IMR-90 (cell line): ENCODE results near the gene CAMK2B. TPM values are rescaled to one million over a fixed set of nuclear protein-coding genes. Genes with fewer than 3 reads are reported as not detected.

Experiments
- ATAC-seq: fragments of 200-7000 bp; cut with Tn5 transposase; 2 replicates; pipeline ENCODE4 v1.9.1; 2020; ENCODE audit warnings: low read depth, mild to moderate bottlenecking, moderate library complexity
- BruUV-seq: library from RNA; stranded (reverse); fragments of 400-500 nt; replicated peaks from 2 replicates; lab custom pipeline; 2021; lab: Mats Ljungman, UMichigan
- CTCF ChIA-PET: fragments of 300-600 bp; formaldehyde crosslinking; extraction: SDS; loops from one replicate; lab custom pipeline; 2021; ENCODE audit warnings: antibody characterized with exemption; lab: Yijun Ruan, JAX
- POLR2A ChIA-PET: fragments of 300-600 bp; sonication (Branson Sonifier 250); formaldehyde crosslinking; loops from one replicate; lab custom pipeline; 2022; ENCODE audit warnings: antibody characterized with exemption; ENCODE audit not compliant: unreplicated experiment; lab: Charles Lee
- DNase-seq: peaks from one replicate; pipeline ENCODE4 v3.0.0; 2013
- H2AFZ ChIP-seq: replicated peaks from 2 replicates; pipeline ENCODE3; 2013; ENCODE audit warnings: low read length, mild to moderate bottlenecking; ENCODE audit not compliant: poor library complexity
- H2AK5ac ChIP-seq: 2 replicates; pipeline ENCODE4 v1.6.1; 2013; ENCODE audit warnings: low read depth, low read length, inconsistent platforms
- H2AK9ac ChIP-seq: replicated peaks from 2 replicates; pipeline ENCODE3; 2013; ENCODE audit warnings: mild to moderate bottlenecking, low read depth, low read length, moderate library complexity; ENCODE audit not compliant: poor library complexity
- H2BK120ac ChIP-seq: 2 replicates; pipeline ENCODE4 v1.6.1; 2013; ENCODE audit warnings: low read depth, low read length, inconsistent platforms
- H2BK15ac ChIP-seq: 3 replicates; pipeline ENCODE4 v1.6.1; 2013; ENCODE audit warnings: low read depth, low read length, inconsistent platforms
- H2BK20ac ChIP-seq: 2 replicates; pipeline ENCODE4 v1.6.1; 2013; ENCODE audit warnings: low read depth, mild to moderate bottlenecking, inconsistent platforms, low read length, moderate library complexity
- H2BK5ac ChIP-seq: 2 replicates; pipeline ENCODE4 v1.6.1; 2013; ENCODE audit warnings: mild to moderate bottlenecking, low read depth, low read length, inconsistent platforms; ENCODE audit not compliant: poor library complexity, severe bottlenecking
- H3K14ac ChIP-seq: replicated peaks from 2 replicates; pipeline ENCODE4 v1.6.1; 2013; ENCODE audit warnings: low read depth, low read length, inconsistent platforms
- H3K18ac ChIP-seq: 2 replicates; pipeline ENCODE4 v1.6.1; 2013; ENCODE audit warnings: low read depth, low read length, control low read depth
- H3K23ac ChIP-seq: 2 replicates; pipeline ENCODE4 v1.6.1; 2013; ENCODE audit warnings: low read depth, low read length, inconsistent platforms
- H3K27ac ChIP-seq: 2 replicates; pipeline ENCODE4 v1.5.1; 2013; ENCODE audit warnings: mild to moderate bottlenecking, control low read depth, low read length; ENCODE audit not compliant: insufficient read depth
- H3K27me3 ChIP-seq: 2 replicates; pipeline ENCODE4 v1.6.1; 2013; ENCODE audit warnings: low read length; ENCODE audit not compliant: control insufficient read depth, insufficient read depth
- H3K36me3 ChIP-seq: 2 replicates; pipeline ENCODE4 v1.6.1; 2013; ENCODE audit warnings: low read length, mixed read lengths; ENCODE audit not compliant: control insufficient read depth, insufficient read depth
- H3K4ac ChIP-seq: 2 replicates; pipeline ENCODE4 v1.6.1; 2013; ENCODE audit warnings: low read depth, low read length, inconsistent platforms
- H3K4me1 ChIP-seq: 2 replicates; pipeline ENCODE4 v1.6.1; 2013; ENCODE audit warnings: low read length, mixed read lengths; ENCODE audit not compliant: control insufficient read depth, insufficient read depth
- H3K4me2 ChIP-seq: 2 replicates; pipeline ENCODE4 v1.6.1; 2013; ENCODE audit warnings: low read depth, mild to moderate bottlenecking, control low read depth, low read length, moderate library complexity
- H3K4me3 ChIP-seq: 2 replicates; pipeline ENCODE4 v1.5.1; 2013; ENCODE audit warnings: low read depth, mild to moderate bottlenecking, control low read depth, low read length, moderate library complexity; ENCODE audit not compliant: insufficient read depth
- H3K56ac ChIP-seq: 2 replicates; pipeline ENCODE4 v1.6.1; 2013; ENCODE audit warnings: low read length, inconsistent platforms; ENCODE audit not compliant: insufficient read depth; ENCODE audit errors: extremely low read depth
- H3K79me1 ChIP-seq, 2 experiments: 2 replicates each; pipeline ENCODE4 v1.6.1; 2013; ENCODE audit warnings: low read length in 2 of 2, inconsistent platforms in 1 of 2, low read depth in 1 of 2
- H3K9ac ChIP-seq: 2 replicates; pipeline ENCODE4 v1.6.1; 2013; ENCODE audit warnings: low read depth, low read length, control low read depth
- H3K9me1 ChIP-seq: 2 replicates; pipeline ENCODE4 v1.6.1; 2013; ENCODE audit warnings: low read length, inconsistent platforms; ENCODE audit not compliant: insufficient read depth
- H3K9me3 ChIP-seq: 2 replicates; pipeline ENCODE4 v1.6.1; 2013; ENCODE audit warnings: low read length; ENCODE audit not compliant: control insufficient read depth, insufficient read depth
- H4K20me1 ChIP-seq: 2 replicates; pipeline ENCODE4 v1.6.1; 2013; ENCODE audit warnings: low read length, inconsistent platforms; ENCODE audit not compliant: insufficient read depth
- H4K5ac ChIP-seq: 2 replicates; pipeline ENCODE4 v1.6.1; 2013; ENCODE audit warnings: mild to moderate bottlenecking, low read depth, low read length, control low read depth
- H4K8ac ChIP-seq, 2 experiments: 2 replicates each; pipeline ENCODE4 v1.6.1; 2013; ENCODE audit warnings: low read depth in 2 of 2, low read length in 2 of 2, control low read depth in 1 of 2, inconsistent platforms in 1 of 2
- H4K91ac ChIP-seq: 2 replicates; pipeline ENCODE4 v1.6.1; 2013; ENCODE audit warnings: low read depth, low read length, inconsistent platforms; ENCODE audit not compliant: insufficient read depth
- BHLHE40 ChIP-seq: fragments of 150-350 bp; IDR thresholded peaks from 2 replicates; pipeline ENCODE4 v1.6.1; 2016; ENCODE audit warnings: mild to moderate bottlenecking, low read depth, low read length
- CEBPB ChIP-seq: IDR thresholded peaks from 2 replicates; pipeline ENCODE4 v1.6.1; 2012; ENCODE audit warnings: low read depth, low read length, improper control_type of control experiment
- CHD1 ChIP-seq: IDR thresholded peaks from 2 replicates; pipeline ENCODE4 v1.6.1; 2012; ENCODE audit warnings: low read depth, low read length, improper control_type of control experiment
- CTCF ChIP-seq: conservative IDR thresholded peaks from 2 replicates; pipeline ENCODE4 v1.5.1; 2012; ENCODE audit warnings: mild to moderate bottlenecking, low read depth, low read length, improper control_type of control experiment
- ELK1 ChIP-seq: fragments of 150-350 bp; IDR thresholded peaks from 2 replicates; pipeline ENCODE4 v1.6.1; 2016; ENCODE audit warnings: low read depth, mild to moderate bottlenecking, low read length, moderate library complexity, borderline replicate concordance
- FOS ChIP-seq: fragments of 150-350 bp; IDR thresholded peaks from 2 replicates; pipeline ENCODE4 v1.6.1; 2016; ENCODE audit warnings: low read depth, low read length
- MAZ ChIP-seq: IDR thresholded peaks from 2 replicates; pipeline ENCODE4 v1.6.1; 2012; ENCODE audit warnings: low read depth, mild to moderate bottlenecking, low read length, improper control_type of control experiment, moderate library complexity, borderline replicate concordance
- MXI1 ChIP-seq: IDR thresholded peaks from 2 replicates; pipeline ENCODE4 v1.6.1; 2012; ENCODE audit warnings: low read depth, mild to moderate bottlenecking, low read length, moderate library complexity, borderline replicate concordance
- NFE2L2 ChIP-seq: fragments of 150-350 bp; IDR thresholded peaks from 2 replicates; pipeline ENCODE4 v1.6.1; 2016; ENCODE audit warnings: low read depth, mild to moderate bottlenecking, low read length
- RCOR1 ChIP-seq: IDR thresholded peaks from 2 replicates; pipeline ENCODE4 v1.6.1; 2012; ENCODE audit warnings: mild to moderate bottlenecking, low read length, improper control_type of control experiment; ENCODE audit not compliant: insufficient replicate concordance
- WGBS, 2 experiments: methylation state at CpG; one replicate each; pipeline versions ENCODE4 v1.1.5 to v1.1.7; 2013; ENCODE audit warnings: missing lambda C conversion rate in 2 of 2; ENCODE audit not compliant: insufficient read length in 1 of 2; ENCODE audit errors: extremely low coverage in 2 of 2; 5-methylcytosine and 5-hydroxymethylcytosine counted together
- dilution Hi-C: fragments of 300-500 bp; cut with HindIII; formaldehyde crosslinking; loops from one replicate; pipeline ENCODE4 v1.14.3; 2018; ENCODE audit warnings: low sequenced_read_pairs; ENCODE audit not compliant: unreplicated experiment
- in situ Hi-C: fragments of 300-500 bp; cut with MboI; formaldehyde crosslinking; loops from 3 replicates; pipeline ENCODE4 v1.14.3; 2019; ENCODE audit warnings: low sequenced_read_pairs, inconsistent platforms, mixed read lengths
- intact Hi-C: fragments of 100-400 bp; cut with micrococcal nuclease; formaldehyde crosslinking; loops from 2 replicates; pipeline ENCODE4 v1.10.0; 2022
- polyA plus RNA-seq, 3 experiments: library from polyadenylated mRNA; depleted of rRNA; stranded (reverse); fragments of >200 nt; gene quantifications; 2 replicates each; pipeline ENCODE4 v1.2.3, GENCODE V29; 2012; ENCODE audit warnings: low replicate concordance in 1 of 3
- total RNA-seq: library from RNA; depleted of rRNA; stranded (reverse); fragments of >200 nt; gene quantifications from 2 replicates; pipeline ENCODE4 v1.2.3, GENCODE V29; 2012
- TF ChIP-seq, protein P1 (sequence below): fragments of 150-350 bp; IDR thresholded peaks from 2 replicates; pipeline ENCODE4 v1.6.1; 2017; ENCODE audit warnings: mild to moderate bottlenecking, antibody characterized with exemption, low read length, low read depth

Gene CAMK2B
- total and polyA plus RNA-seq, 2 of the 4 experiments (the other 2 are of a cell fraction) = 0.18 to 0.36 TPM

- DNase-seq (peak; percentile 14), ATAC-seq (no peak)
- in situ Hi-C loops (loop anchor here (5.0 to 10.0 kb wide), 2 partner anchors 71 to 129 kb away; partner anchors contain the start of genes PGAM2 and POLD2), intact Hi-C loops (loop anchor here (1.0 kb wide), 2 partner anchors 65 to 124 kb away; no protein-coding TSS in a partner anchor), dilution Hi-C loops (no loop called here)
- Histone ChIP-seq H2BK5ac (no peak overlapping the region), H3K79me1 (no peaks in the 10 kb centered on the region), H4K20me1 (no peaks in the 10 kb centered on the region), H3K14ac (no peak overlapping the region), H3K56ac (no peak overlapping the region), H3K18ac (no peak overlapping the region), H3K36me3 (no peaks in the 10 kb centered on the region), H4K8ac (no peak overlapping the region), H3K4me2 (no peak overlapping the region), H4K5ac (no peak overlapping the region), H3K23ac (no peak overlapping the region), H3K4me3 (no peak overlapping the region), H2BK120ac (no peak overlapping the region), H3K4ac (no peak overlapping the region), H3K9ac (no peak overlapping the region), H2AK9ac (no peak overlapping the region), H3K27ac (no peak overlapping the region), H3K9me1 (no peaks in the 10 kb centered on the region), H2AFZ (no peak overlapping the region), H3K4me1 (no peaks in the 10 kb centered on the region), H3K9me3 (no peaks in the 10 kb centered on the region), H2BK15ac (no peak overlapping the region), H3K27me3 (peaks cover 10% of the 10 kb centered on the region), H2AK5ac (no peak overlapping the region), H4K91ac (no peak overlapping the region), H2BK20ac (no peak overlapping the region)
- no CpG with 5 or more reads among the region's 1 CpG for WGBS, 2 experiments
- POLR2A ChIA-PET = interaction anchor here (1.0 kb wide), 1 partner anchor 123 kb away, joined by 3 read pairs; no protein-coding TSS in a partner anchor
- no peak for TF ChIP-seq MXI1
- no peak for TF ChIP-seq FOS
- no peak for TF ChIP-seq CEBPB
- no peak for TF ChIP-seq NFE2L2
- TF ChIP-seq, protein P1, sequence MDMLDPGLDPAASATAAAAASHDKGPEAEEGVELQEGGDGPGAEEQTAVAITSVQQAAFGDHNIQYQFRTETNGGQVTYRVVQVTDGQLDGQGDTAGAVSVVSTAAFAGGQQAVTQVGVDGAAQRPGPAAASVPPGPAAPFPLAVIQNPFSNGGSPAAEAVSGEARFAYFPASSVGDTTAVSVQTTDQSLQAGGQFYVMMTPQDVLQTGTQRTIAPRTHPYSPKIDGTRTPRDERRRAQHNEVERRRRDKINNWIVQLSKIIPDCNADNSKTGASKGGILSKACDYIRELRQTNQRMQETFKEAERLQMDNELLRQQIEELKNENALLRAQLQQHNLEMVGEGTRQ = no peak
- TF ChIP-seq CTCF = no peak
- TF ChIP-seq BHLHE40 = no peak
- TF ChIP-seq MAZ = no peak
- TF ChIP-seq RCOR1 = no peak
- no peak for TF ChIP-seq ELK1
- no peak for TF ChIP-seq CHD1
- BruUV-seq = no TSS peak
- CTCF ChIA-PET = interaction anchor here (1.1 to 1.7 kb wide), 2 partner anchors 72 to 123 kb away, joined by 3 to 8 read pairs; partner anchors contain the start of gene POLD2
These were observed 129.5 kb downstream of the CAMK2B start for GRCh38 chr7:44195889-44196288.
